Measurements from ENCODE around the gene BTBD2. TPM values are rescaled to one million over a fixed set of nuclear protein-coding genes. Genes with fewer than 3 reads are reported as not detected.

BTBD2 gene
- total and polyA plus RNA-seq, 2 experiments from 2014 or later: 56.4 to 76.0 TPM

GRCh38 chr19:2054763-2055162 lies 39.2 kb upstream of the BTBD2 start:
- peaks cover 12% of the 10 kb centered on the region for H3K79me2 ChIP-seq
- no peaks in the 10 kb centered on the region for H3K36me3 ChIP-seq (replicated peaks; ENCODE audit: insufficient read depth, low read depth)
- peaks cover 9% of the 10 kb centered on the region for H4K20me1 ChIP-seq (ENCODE audit: insufficient read depth, poor library complexity, severe bottlenecking)
- no peak overlapping the region for H3K4me2 ChIP-seq
- H3K9me3 ChIP-seq (ENCODE audit: low read depth): no peaks in the 10 kb centered on the region
- H3K27me3 ChIP-seq: no peaks in the 10 kb centered on the region
- no peaks in the 10 kb centered on the region for H3K9me2 ChIP-seq (replicated peaks; ENCODE audit: insufficient read depth)
- no peak overlapping the region for H3K27ac ChIP-seq
- no peak for DNase-seq (ENCODE audit: low spot score)
- H2AFZ ChIP-seq: no peak overlapping the region
- H3K4me1 ChIP-seq (ENCODE audit: insufficient read depth): peaks cover 28% of the 10 kb centered on the region
- 88% methylated on average over 8 of the region's 8 CpGs for WGBS (ENCODE audit: low lambda C conversion rate, missing lambda C conversion rate)
- H3K4me3 ChIP-seq: no peak overlapping the region
- TF ChIP-seq, protein P1, sequence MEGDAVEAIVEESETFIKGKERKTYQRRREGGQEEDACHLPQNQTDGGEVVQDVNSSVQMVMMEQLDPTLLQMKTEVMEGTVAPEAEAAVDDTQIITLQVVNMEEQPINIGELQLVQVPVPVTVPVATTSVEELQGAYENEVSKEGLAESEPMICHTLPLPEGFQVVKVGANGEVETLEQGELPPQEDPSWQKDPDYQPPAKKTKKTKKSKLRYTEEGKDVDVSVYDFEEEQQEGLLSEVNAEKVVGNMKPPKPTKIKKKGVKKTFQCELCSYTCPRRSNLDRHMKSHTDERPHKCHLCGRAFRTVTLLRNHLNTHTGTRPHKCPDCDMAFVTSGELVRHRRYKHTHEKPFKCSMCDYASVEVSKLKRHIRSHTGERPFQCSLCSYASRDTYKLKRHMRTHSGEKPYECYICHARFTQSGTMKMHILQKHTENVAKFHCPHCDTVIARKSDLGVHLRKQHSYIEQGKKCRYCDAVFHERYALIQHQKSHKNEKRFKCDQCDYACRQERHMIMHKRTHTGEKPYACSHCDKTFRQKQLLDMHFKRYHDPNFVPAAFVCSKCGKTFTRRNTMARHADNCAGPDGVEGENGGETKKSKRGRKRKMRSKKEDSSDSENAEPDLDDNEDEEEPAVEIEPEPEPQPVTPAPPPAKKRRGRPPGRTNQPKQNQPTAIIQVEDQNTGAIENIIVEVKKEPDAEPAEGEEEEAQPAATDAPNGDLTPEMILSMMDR (IDR thresholded peaks at IDR 0.05; ENCODE audit: poor library complexity): no peak
- no peak for TF ChIP-seq EZH2phosphoT487 (IDR thresholded peaks at IDR 0.05; ENCODE audit: low read depth, severe bottlenecking, unreplicated experiment)
- no peak for TF ChIP-seq EZH2 (IDR thresholded peaks at IDR 0.05; ENCODE audit: borderline replicate concordance)

DNA sequence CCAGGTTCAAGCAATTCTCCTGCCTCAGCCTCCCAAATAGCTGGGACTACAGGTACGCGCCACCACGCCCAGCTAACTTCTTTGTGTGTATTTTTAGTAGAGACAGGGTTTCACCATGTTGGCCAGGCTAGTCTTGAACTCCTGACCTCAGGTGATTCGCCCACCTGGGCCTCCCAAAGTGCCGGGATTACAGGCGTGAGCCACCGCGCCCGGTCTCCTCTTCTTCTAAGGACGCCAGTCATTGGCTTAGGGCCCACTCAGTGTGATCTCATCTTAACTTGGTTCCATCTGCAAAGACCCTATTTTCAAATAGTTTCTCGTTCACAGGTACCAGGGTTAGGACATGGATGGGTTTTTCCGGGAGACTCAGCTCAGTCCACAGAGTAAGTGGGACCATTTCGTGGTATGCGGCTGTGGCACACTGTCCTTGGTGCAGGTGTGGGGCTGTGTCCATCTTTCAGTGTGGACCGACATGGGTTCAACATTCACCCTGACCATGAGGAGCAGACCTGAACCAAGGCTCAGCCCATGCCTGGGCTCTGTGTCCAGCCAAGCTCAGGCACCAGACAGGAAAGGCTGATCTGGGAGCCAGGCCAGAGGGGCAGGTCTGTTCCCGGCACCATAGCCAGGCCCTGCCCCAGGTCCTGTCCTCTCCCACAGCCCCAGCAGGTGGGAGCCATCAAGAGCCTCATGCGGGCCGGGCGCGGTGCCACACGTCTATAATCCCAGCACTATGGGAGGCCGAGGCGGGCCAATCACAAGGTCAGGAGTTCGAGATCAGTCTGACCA lies 38.3 kb upstream of the BTBD2 start:
- Histone ChIP-seq H3K4me2 (no peak overlapping the region), H3K27ac (no peak overlapping the region)
- TF ChIP-seq EZH2phosphoT487 (IDR thresholded peaks at IDR 0.05; ENCODE audit: low read depth, severe bottlenecking, unreplicated experiment) (no peak), EZH2 (IDR thresholded peaks at IDR 0.05; ENCODE audit: borderline replicate concordance) (no peak)
- TF ChIP-seq, protein P1 (IDR thresholded peaks at IDR 0.05; ENCODE audit: poor library complexity): no peak

GRCh38 chr19:2051773-2052704 lies 36.5 kb upstream of the BTBD2 start:
- Histone ChIP-seq H3K9me3 (ENCODE audit: low read depth) (no peaks in the 10 kb centered on the region), H4K20me1 (ENCODE audit: insufficient read depth, poor library complexity, severe bottlenecking) (peaks cover 36% of the 10 kb centered on the region), H3K27me3 (no peaks in the 10 kb centered on the region), H3K4me1 (ENCODE audit: insufficient read depth) (peaks cover 40% of the 10 kb centered on the region), H3K79me2 (peaks cover 36% of the 10 kb centered on the region), H2AFZ (no peak overlapping the region), H3K27ac (peak overlapping the region; percentile 75), H3K4me2 (peak overlapping the region; percentile 90), H3K4me3 (no peak overlapping the region), H3K36me3 (replicated peaks; ENCODE audit: insufficient read depth, low read depth) (no peaks in the 10 kb centered on the region), H3K9me2 (replicated peaks; ENCODE audit: insufficient read depth) (no peaks in the 10 kb centered on the region)
- no peak for TF ChIP-seq EZH2phosphoT487 (IDR thresholded peaks at IDR 0.05; ENCODE audit: low read depth, severe bottlenecking, unreplicated experiment)
- no peak for TF ChIP-seq EZH2 (IDR thresholded peaks at IDR 0.05; ENCODE audit: borderline replicate concordance)
- TF ChIP-seq, protein P1 (IDR thresholded peaks at IDR 0.05; ENCODE audit: poor library complexity): no peak
- 89% methylated on average over 17 of the region's 18 CpGs for WGBS (ENCODE audit: low lambda C conversion rate, missing lambda C conversion rate)
- peak; percentile 22 for DNase-seq (ENCODE audit: low spot score)

More for the DNA sequence above, 38.3 kb upstream of the BTBD2 start:
- Histone ChIP-seq H2AFZ (no peak overlapping the region), H3K4me1 (ENCODE audit: insufficient read depth) (peaks cover 27% of the 10 kb centered on the region), H3K4me3 (no peak overlapping the region), H4K20me1 (ENCODE audit: insufficient read depth, poor library complexity, severe bottlenecking) (peaks cover 19% of the 10 kb centered on the region), H3K36me3 (replicated peaks; ENCODE audit: insufficient read depth, low read depth) (no peaks in the 10 kb centered on the region), H3K79me2 (peaks cover 20% of the 10 kb centered on the region), H3K9me2 (replicated peaks; ENCODE audit: insufficient read depth) (no peaks in the 10 kb centered on the region), H3K9me3 (ENCODE audit: low read depth) (no peaks in the 10 kb centered on the region), H3K27me3 (no peaks in the 10 kb centered on the region)
- DNase-seq (ENCODE audit: low spot score): peak; percentile 7
- WGBS (ENCODE audit: low lambda C conversion rate, missing lambda C conversion rate): 89% methylated on average over 24 of the region's 24 CpGs

Measured in hepatocyte (in vitro differentiated cells).